Smooth muscle cell (in vitro differentiated cells): Measurements from ENCODE around the gene IMMP2L. TPM values are rescaled to one million over a fixed set of nuclear protein-coding genes. Genes with fewer than 3 reads are reported as not detected.
"Not testable (repeated sequence)": the region's sequence is repeated elsewhere in the genome, so short reads cannot be mapped to it uniquely, and the experiment has no call there.

ENCODE experiments used
- DNase-seq: peaks from one replicate; lab custom pipeline; 2025; ENCODE audit not compliant: unreplicated experiment; lab: John Stamatoyannopoulos, UW
- H2AFZ ChIP-seq: fragments of 200-600 bp; sonication (generic); 2 replicates; pipeline ENCODE4 v1.6.0; 2016; ENCODE audit warnings: antibody characterized with exemption, low read depth, mild to moderate bottlenecking
- H3F3A ChIP-seq: fragments of 200-600 bp; sonication (generic); 2 replicates; pipeline ENCODE4 v1.6.0; 2017; ENCODE audit warnings: antibody characterized with exemption, low read depth
- H3K27ac ChIP-seq: fragments of 200-600 bp; sonication (generic); 2 replicates; pipeline ENCODE4 v1.5.1; 2016; ENCODE audit warnings: low read depth, mild to moderate bottlenecking
- H3K27me3 ChIP-seq: fragments of 200-600 bp; sonication (generic); 2 replicates; pipeline ENCODE4 v1.6.1; 2016; ENCODE audit warnings: low read depth, mild to moderate bottlenecking
- H3K36me3 ChIP-seq: fragments of 200-600 bp; sonication (generic); 2 replicates; pipeline ENCODE4 v1.5.1; 2016; ENCODE audit warnings: low read depth
- H3K4me1 ChIP-seq: fragments of 200-600 bp; sonication (generic); 2 replicates; pipeline ENCODE4 v1.5.1; 2016; ENCODE audit warnings: low read depth
- H3K4me2 ChIP-seq: fragments of 200-600 bp; sonication (generic); 2 replicates; pipeline ENCODE4 v1.6.0; 2016; ENCODE audit warnings: mild to moderate bottlenecking
- H3K4me3 ChIP-seq: fragments of 200-600 bp; sonication (generic); 2 replicates; pipeline ENCODE4 v1.5.1; 2016; ENCODE audit warnings: mild to moderate bottlenecking
- H3K79me2 ChIP-seq: fragments of 200-600 bp; sonication (generic); 2 replicates; pipeline ENCODE4 v1.6.0; 2016; ENCODE audit warnings: low read depth, mild to moderate bottlenecking
- H3K9ac ChIP-seq: fragments of 200-600 bp; sonication (generic); 2 replicates; pipeline ENCODE4 v1.6.0; 2016; ENCODE audit warnings: low read depth
- H3K9me3 ChIP-seq: fragments of 200-600 bp; sonication (generic); replicated peaks from 2 replicates; pipeline ENCODE4 v1.5.1; 2016; ENCODE audit warnings: low read depth
- H4K20me1 ChIP-seq: fragments of 200-600 bp; sonication (generic); 2 replicates; pipeline ENCODE4 v1.6.0; 2016; ENCODE audit warnings: low read depth
- WGBS: methylation state at CpG from one replicate; pipeline ENCODE4 v1.1.7; 2016; ENCODE audit warnings: low lambda C conversion rate; 5-methylcytosine and 5-hydroxymethylcytosine counted together
- polyA plus RNA-seq: library from polyadenylated mRNA; unstranded; fragments of >200 nt; fragmentation: Nextera tagmentation; extraction: Ambion mirVana; gene quantifications from 2 replicates; pipeline ENCODE4 v1.2.1, GENCODE V29; 2016
- total RNA-seq: library from RNA; depleted of rRNA; stranded (reverse); fragments of >200 nt; gene quantifications from 2 replicates; pipeline ENCODE4 v1.2.3, GENCODE V29; 2014
- TF ChIP-seq, protein P1 (sequence below): fragments of 200-600 bp; sonication (generic); IDR thresholded peaks from 2 replicates; pipeline ENCODE4 v1.5.1; 2017; ENCODE audit warnings: borderline replicate concordance, mild to moderate bottlenecking, antibody characterized with exemption; ENCODE audit not compliant: insufficient read depth, poor library complexity, severe bottlenecking

The IMMP2L gene
- total and polyA plus RNA-seq, 2 experiments from 2014 or later: 10.9 to 11.1 TPM

DNA sequence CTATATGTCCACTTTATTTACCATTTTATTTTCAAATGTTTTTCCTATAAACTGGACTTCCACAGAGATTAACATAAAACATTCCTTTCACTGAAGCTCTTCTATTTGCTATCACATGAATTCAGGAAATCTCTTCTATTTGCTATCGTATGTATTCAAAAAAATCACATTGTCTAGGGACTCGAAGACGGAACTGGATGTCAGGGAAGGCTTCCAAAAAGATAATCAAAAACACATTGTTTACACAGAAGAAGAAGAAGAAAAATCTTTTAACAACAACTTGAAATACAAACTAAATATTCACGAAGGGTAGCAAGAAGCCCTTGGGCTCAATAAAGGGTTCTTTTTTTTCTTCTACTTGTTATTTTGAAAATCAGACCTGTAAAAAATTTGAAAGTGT lies 897.5 kb downstream of the IMMP2L start:
- no peak for DNase-seq
- TF ChIP-seq, protein P1, sequence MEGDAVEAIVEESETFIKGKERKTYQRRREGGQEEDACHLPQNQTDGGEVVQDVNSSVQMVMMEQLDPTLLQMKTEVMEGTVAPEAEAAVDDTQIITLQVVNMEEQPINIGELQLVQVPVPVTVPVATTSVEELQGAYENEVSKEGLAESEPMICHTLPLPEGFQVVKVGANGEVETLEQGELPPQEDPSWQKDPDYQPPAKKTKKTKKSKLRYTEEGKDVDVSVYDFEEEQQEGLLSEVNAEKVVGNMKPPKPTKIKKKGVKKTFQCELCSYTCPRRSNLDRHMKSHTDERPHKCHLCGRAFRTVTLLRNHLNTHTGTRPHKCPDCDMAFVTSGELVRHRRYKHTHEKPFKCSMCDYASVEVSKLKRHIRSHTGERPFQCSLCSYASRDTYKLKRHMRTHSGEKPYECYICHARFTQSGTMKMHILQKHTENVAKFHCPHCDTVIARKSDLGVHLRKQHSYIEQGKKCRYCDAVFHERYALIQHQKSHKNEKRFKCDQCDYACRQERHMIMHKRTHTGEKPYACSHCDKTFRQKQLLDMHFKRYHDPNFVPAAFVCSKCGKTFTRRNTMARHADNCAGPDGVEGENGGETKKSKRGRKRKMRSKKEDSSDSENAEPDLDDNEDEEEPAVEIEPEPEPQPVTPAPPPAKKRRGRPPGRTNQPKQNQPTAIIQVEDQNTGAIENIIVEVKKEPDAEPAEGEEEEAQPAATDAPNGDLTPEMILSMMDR: no peak
- WGBS: 73% methylated on average over 4 of the region's 4 CpGs

DNA sequence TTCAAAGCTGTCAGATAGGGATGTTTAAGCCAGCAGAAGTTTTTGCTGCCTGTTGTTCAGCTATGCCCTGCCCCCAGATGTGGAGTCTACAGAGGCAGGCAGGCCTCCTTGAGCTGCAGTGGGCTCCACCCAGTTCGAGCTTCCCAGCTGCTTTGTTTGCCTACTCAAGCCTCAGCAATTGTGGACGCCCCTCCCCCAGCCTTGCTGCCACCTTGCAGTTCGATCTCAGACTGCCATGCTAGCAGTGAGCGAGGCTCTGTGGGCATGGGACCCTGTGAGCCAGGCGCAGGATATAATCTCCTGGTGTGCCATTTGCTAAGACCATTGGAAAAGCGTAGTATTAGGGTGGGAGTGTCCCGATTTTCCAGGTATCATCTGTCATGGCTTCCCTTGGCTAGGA lies 901.7 kb downstream of the IMMP2L start:
- H3K4me2 ChIP-seq, H3K4me1 ChIP-seq, H3K4me3 ChIP-seq, H3K27ac ChIP-seq, H3K9me3 ChIP-seq, H3K9ac ChIP-seq, H3F3A ChIP-seq, H4K20me1 ChIP-seq, H3K27me3 ChIP-seq, H3K36me3 ChIP-seq, H3K79me2 ChIP-seq, H2AFZ ChIP-seq, DNase-seq: not testable (repeated sequence)
- 79% methylated on average over 7 of the region's 7 CpGs for WGBS

More for the DNA sequence above, 897.5 kb downstream of the IMMP2L start:
- Histone ChIP-seq H3K79me2 (no peaks in the 10 kb centered on the region), H3K4me3 (no peak overlapping the region), H4K20me1 (no peaks in the 10 kb centered on the region), H3K4me2 (no peak overlapping the region), H3F3A (no peaks in the 10 kb centered on the region), H3K27me3 (no peaks in the 10 kb centered on the region), H3K9me3 (no peaks in the 10 kb centered on the region), H3K4me1 (no peaks in the 10 kb centered on the region), H3K36me3 (no peaks in the 10 kb centered on the region), H3K27ac (no peak overlapping the region), H2AFZ (no peak overlapping the region), H3K9ac (no peak overlapping the region)

DNA sequence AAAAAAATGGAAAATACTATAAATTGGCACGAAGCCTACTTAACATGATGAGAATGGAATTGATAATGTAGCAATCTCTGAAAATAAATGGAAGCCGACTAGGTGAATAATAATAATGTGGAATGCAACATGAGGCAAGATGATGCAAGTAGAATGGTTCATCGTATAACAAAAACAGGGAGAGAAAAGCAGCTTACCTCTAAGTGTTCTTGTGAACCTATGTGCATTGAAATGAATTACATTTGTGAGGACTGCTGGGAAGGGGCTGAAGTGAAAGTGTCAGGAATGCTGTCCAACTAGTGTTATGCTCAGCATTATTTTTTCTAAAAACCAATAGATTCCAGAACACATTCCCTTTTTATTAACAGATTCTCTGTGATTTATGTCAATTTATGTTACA lies 912.0 kb downstream of the IMMP2L start:
- H3K27ac ChIP-seq: no peak overlapping the region
- H3K4me1 ChIP-seq: peaks cover 7% of the 10 kb centered on the region
- H4K20me1 ChIP-seq: no peaks in the 10 kb centered on the region
- 73% methylated on average over 3 of the region's 3 CpGs for WGBS
- H3K36me3 ChIP-seq: no peaks in the 10 kb centered on the region
- TF ChIP-seq, protein P1: no peak
- H3K9me3 ChIP-seq: no peaks in the 10 kb centered on the region
- no peaks in the 10 kb centered on the region for H3K79me2 ChIP-seq
- no peak overlapping the region for H3K9ac ChIP-seq
- no peak overlapping the region for H2AFZ ChIP-seq
- H3K4me3 ChIP-seq: no peak overlapping the region
- no peak for DNase-seq
- H3F3A ChIP-seq: no peaks in the 10 kb centered on the region
- no peak overlapping the region for H3K4me2 ChIP-seq
- no peaks in the 10 kb centered on the region for H3K27me3 ChIP-seq

DNA sequence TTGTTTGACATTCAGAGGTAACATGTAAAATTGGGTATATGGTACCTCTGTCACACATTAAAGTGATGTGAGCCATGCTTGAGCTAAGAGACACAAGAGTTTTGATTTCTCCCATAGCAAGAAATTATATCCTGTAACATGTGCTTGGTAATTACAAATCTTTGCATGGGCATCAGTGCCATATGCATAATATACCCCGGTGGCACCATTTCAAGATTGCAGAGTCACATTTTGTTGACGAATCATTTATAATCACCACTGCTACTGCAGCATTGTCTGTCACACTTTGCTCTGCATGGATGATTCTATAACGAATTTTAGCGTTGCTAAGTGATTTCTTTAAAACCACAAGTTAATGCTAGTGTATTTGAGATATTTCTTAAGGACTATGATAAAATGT lies 915.0 kb downstream of the IMMP2L start:
- Histone ChIP-seq H2AFZ (no peak overlapping the region), H3K27me3 (no peaks in the 10 kb centered on the region), H3K27ac (no peak overlapping the region), H3K79me2 (no peaks in the 10 kb centered on the region), H3K9me3 (no peaks in the 10 kb centered on the region), H4K20me1 (no peaks in the 10 kb centered on the region), H3K9ac (no peak overlapping the region), H3K4me2 (no peak overlapping the region), H3K4me3 (no peak overlapping the region), H3K4me1 (peaks cover 7% of the 10 kb centered on the region), H3F3A (no peaks in the 10 kb centered on the region), H3K36me3 (no peaks in the 10 kb centered on the region)
- TF ChIP-seq, protein P1: no peak
- 90% methylated on average over 4 of the region's 4 CpGs for WGBS
- no peak for DNase-seq
